PC-3 (cell line): ENCODE data around the gene MRFAP1L1. TPM values are rescaled to one million over a fixed set of nuclear protein-coding genes. Genes with fewer than 3 reads are reported as not detected.

Experiments used
- ATAC-seq: fragments of 200-7000 bp; cut with Tn5 transposase; 2 replicates; pipeline ENCODE4 v1.9.1; 2020; ENCODE audit warnings: mild to moderate bottlenecking, moderate library complexity
- BruUV-seq: library from RNA; stranded (reverse); fragments of 400-500 nt; replicated peaks from 2 replicates; lab custom pipeline; 2021; lab: Mats Ljungman, UMichigan
- CTCF ChIA-PET: fragments of 300-600 bp; sonication (Branson Sonifier 250); formaldehyde crosslinking; loops from one replicate; lab custom pipeline; 2022; ENCODE audit warnings: antibody characterized with exemption; lab: Charles Lee
- POLR2A ChIA-PET: fragments of 300-600 bp; sonication (Branson Sonifier 250); formaldehyde crosslinking; loops from one replicate; lab custom pipeline; 2022; ENCODE audit warnings: antibody characterized with exemption; ENCODE audit not compliant: unreplicated experiment; lab: Charles Lee
- DNase-seq: peaks from one replicate; pipeline ENCODE4 v3.0.0-alpha.2; 2015
- H2AFZ ChIP-seq: fragments of 300-600 bp; sonication (generic); 2 replicates; pipeline ENCODE4 v1.6.0; 2016; ENCODE audit warnings: antibody characterized with exemption, low read length
- H3F3A ChIP-seq: fragments of 300-600 bp; sonication (generic); one replicate; pipeline ENCODE4 v1.6.0; 2017; ENCODE audit warnings: antibody characterized with exemption, low read length, control low read depth, mild to moderate bottlenecking; ENCODE audit not compliant: unreplicated experiment
- H3K27ac ChIP-seq: fragments of 300-600 bp; sonication (generic); 2 replicates; pipeline ENCODE4 v1.5.1; 2016; ENCODE audit warnings: mild to moderate bottlenecking, low read length
- H3K27me3 ChIP-seq: fragments of 300-600 bp; sonication (generic); 2 replicates; pipeline ENCODE4 v1.6.1; 2016; ENCODE audit warnings: low read length, mixed read lengths
- H3K36me3 ChIP-seq: fragments of 300-600 bp; sonication (generic); 2 replicates; pipeline ENCODE4 v1.6.1; 2016; ENCODE audit warnings: low read depth, mixed run types, low read length, mixed read lengths
- H3K4me1 ChIP-seq: fragments of 300-600 bp; sonication (generic); 2 replicates; pipeline ENCODE4 v1.5.1; 2016; ENCODE audit warnings: low read length; ENCODE audit not compliant: insufficient read depth
- H3K4me2 ChIP-seq: fragments of 300-600 bp; sonication (generic); 2 replicates; pipeline ENCODE4 v1.6.0; 2016; ENCODE audit warnings: low read length
- H3K4me3 ChIP-seq: fragments of 300-600 bp; sonication (generic); 2 replicates; pipeline ENCODE4 v1.5.1; 2016; ENCODE audit warnings: mild to moderate bottlenecking, low read length, mixed read lengths
- H3K79me2 ChIP-seq: fragments of 300-600 bp; sonication (generic); 2 replicates; pipeline ENCODE4 v1.6.1; 2017; ENCODE audit warnings: low read length, mixed read lengths
- H3K9ac ChIP-seq: fragments of 300-600 bp; sonication (generic); 2 replicates; pipeline ENCODE4 v1.6.0; 2016; ENCODE audit warnings: mild to moderate bottlenecking, low read length
- H3K9me2 ChIP-seq: fragments of 300-600 bp; sonication (generic); replicated peaks from 2 replicates; pipeline ENCODE4 v1.6.1; 2016; ENCODE audit warnings: mixed run types, low read length, mixed read lengths
- H3K9me3 ChIP-seq: fragments of 300-600 bp; sonication (generic); 2 replicates; pipeline ENCODE4 v1.6.1; 2016; ENCODE audit warnings: low read length, mixed read lengths
- H4K20me1 ChIP-seq: fragments of 300-600 bp; sonication (generic); 2 replicates; pipeline ENCODE4 v1.6.1; 2016; ENCODE audit warnings: low read length, mixed read lengths
- EZH2 ChIP-seq: fragments of 300-600 bp; sonication (generic); IDR thresholded peaks from one replicate; pipeline ENCODE4 v1.6.1; 2017; ENCODE audit warnings: antibody characterized with exemption, mild to moderate bottlenecking, low read length; ENCODE audit not compliant: unreplicated experiment
- EZH2phosphoT487 ChIP-seq: fragments of 300-600 bp; sonication (generic); IDR thresholded peaks from 2 replicates; pipeline ENCODE4 v1.6.1; 2018; ENCODE audit warnings: mild to moderate bottlenecking, antibody characterized with exemption, low read length, borderline replicate concordance
- intact Hi-C: fragments of 100-400 bp; cut with micrococcal nuclease; formaldehyde crosslinking; loops from 2 replicates; pipeline ENCODE4 v1.9.0; 2023
- total RNA-seq: library from RNA; depleted of rRNA; stranded (reverse); fragments of >200 nt; gene quantifications from 2 replicates; pipeline ENCODE4 v1.2.3, GENCODE V29; 2014
- TF ChIP-seq, protein P1 (sequence below): fragments of 300-600 bp; sonication (generic); conservative IDR thresholded peaks from 2 replicates; pipeline ENCODE4 v1.5.1; 2017; ENCODE audit warnings: antibody characterized with exemption, low read depth, mild to moderate bottlenecking, low read length

MRFAP1L1 gene
- total RNA-seq, 1 experiment from 2014 or later = 50.5 TPM

- peak overlapping the region; percentile 46; the same call in 1 of the 2 replicates for H3K4me2 ChIP-seq
- POLR2A ChIA-PET = no interaction called here
- H3K36me3 ChIP-seq = no peaks in the 10 kb centered on the region
- DNase-seq = peak; percentile 68
- no peaks in the 10 kb centered on the region for H3K9me2 ChIP-seq
- peak; percentile 46 for ATAC-seq
- no peaks in the 10 kb centered on the region for H3K9me3 ChIP-seq
- no peak overlapping the region for H3K9ac ChIP-seq
- intact Hi-C loops = loop anchor here (1.0 to 5.0 kb wide), 4 partner anchors 43 to 362 kb away; partner anchors contain the start of gene KIAA0232
- H3K79me2 ChIP-seq = peaks cover 22% of the 10 kb centered on the region
- CTCF ChIA-PET = interaction anchor here (1.0 kb wide), 1 partner anchor 154 kb away, joined by 6 read pairs; no protein-coding TSS in a partner anchor
- peaks cover 2% of the 10 kb centered on the region; the same call in 1 of the 2 replicates for H4K20me1 ChIP-seq
- no peak overlapping the region for H3K4me3 ChIP-seq
- no TSS peak for BruUV-seq
- TF ChIP-seq, protein P1, sequence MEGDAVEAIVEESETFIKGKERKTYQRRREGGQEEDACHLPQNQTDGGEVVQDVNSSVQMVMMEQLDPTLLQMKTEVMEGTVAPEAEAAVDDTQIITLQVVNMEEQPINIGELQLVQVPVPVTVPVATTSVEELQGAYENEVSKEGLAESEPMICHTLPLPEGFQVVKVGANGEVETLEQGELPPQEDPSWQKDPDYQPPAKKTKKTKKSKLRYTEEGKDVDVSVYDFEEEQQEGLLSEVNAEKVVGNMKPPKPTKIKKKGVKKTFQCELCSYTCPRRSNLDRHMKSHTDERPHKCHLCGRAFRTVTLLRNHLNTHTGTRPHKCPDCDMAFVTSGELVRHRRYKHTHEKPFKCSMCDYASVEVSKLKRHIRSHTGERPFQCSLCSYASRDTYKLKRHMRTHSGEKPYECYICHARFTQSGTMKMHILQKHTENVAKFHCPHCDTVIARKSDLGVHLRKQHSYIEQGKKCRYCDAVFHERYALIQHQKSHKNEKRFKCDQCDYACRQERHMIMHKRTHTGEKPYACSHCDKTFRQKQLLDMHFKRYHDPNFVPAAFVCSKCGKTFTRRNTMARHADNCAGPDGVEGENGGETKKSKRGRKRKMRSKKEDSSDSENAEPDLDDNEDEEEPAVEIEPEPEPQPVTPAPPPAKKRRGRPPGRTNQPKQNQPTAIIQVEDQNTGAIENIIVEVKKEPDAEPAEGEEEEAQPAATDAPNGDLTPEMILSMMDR = peak; percentile 88
- TF ChIP-seq EZH2 (no peak), EZH2phosphoT487 (no peak)
- H2AFZ ChIP-seq = peak overlapping the region; percentile 63; the same call in 1 of the 2 replicates
- no peak overlapping the region for H3K27ac ChIP-seq
- H3K4me1 ChIP-seq = peaks cover 9% of the 10 kb centered on the region
- no peaks in the 10 kb centered on the region for H3F3A ChIP-seq
- no peaks in the 10 kb centered on the region for H3K27me3 ChIP-seq
Observed at GRCh38 chr4:6720202-6720699, 10.6 kb upstream of the MRFAP1L1 start.

DNA sequence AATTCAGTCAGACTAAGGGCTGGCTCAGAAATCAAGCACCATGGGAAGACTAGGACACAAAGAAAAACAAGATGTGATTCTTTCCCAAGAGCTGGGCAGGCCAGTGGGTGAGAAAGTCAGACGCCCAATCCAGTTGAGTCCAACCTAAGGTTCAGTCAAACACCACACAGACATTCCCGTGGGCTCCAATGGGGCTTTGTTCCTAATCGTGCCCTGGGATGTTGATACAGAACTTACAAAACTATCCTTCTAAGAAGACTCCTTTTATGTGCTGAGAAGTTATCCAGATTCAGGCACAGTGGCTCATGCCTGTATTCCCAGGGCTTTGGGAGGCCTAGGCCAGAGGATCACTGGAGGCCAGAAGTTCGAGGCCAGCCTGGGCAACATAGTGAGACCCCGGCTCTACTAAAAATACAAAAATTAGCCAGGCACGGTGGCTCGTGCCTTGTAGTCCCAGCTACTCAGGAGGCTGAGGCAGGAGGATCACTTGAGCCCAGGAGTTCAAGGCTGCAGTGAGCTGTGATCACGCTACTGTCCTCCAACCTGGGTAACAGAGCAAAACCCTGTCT, 10.0 kb upstream of the MRFAP1L1 start:
- Histone ChIP-seq H3K4me1 (peaks cover 9% of the 10 kb centered on the region), H3K27me3 (no peaks in the 10 kb centered on the region), H4K20me1 (peaks cover 2% of the 10 kb centered on the region; the same call in 1 of the 2 replicates), H3K4me2 (no peak overlapping the region), H2AFZ (no peak overlapping the region), H3K27ac (no peak overlapping the region), H3K36me3 (no peaks in the 10 kb centered on the region), H3K9ac (no peak overlapping the region), H3K4me3 (no peak overlapping the region), H3K9me3 (no peaks in the 10 kb centered on the region), H3F3A (no peaks in the 10 kb centered on the region), H3K9me2 (no peaks in the 10 kb centered on the region), H3K79me2 (peaks cover 22% of the 10 kb centered on the region)
- no TSS peak for BruUV-seq
- POLR2A ChIA-PET = no interaction called here
- DNase-seq = no peak
- CTCF ChIA-PET = interaction anchor here (1.0 kb wide), 1 partner anchor 154 kb away, joined by 6 read pairs; no protein-coding TSS in a partner anchor
- intact Hi-C loops = loop anchor here (1.0 to 5.0 kb wide), 4 partner anchors 44 to 363 kb away; partner anchors contain the start of gene KIAA0232
- TF ChIP-seq EZH2phosphoT487 = no peak
- TF ChIP-seq EZH2 = no peak
- TF ChIP-seq, protein P1 = no peak
- ATAC-seq = no peak
